Measurements from ENCODE around the gene NASP. TPM values are rescaled to one million over a fixed set of nuclear protein-coding genes. Genes with fewer than 3 reads are reported as not detected.

Gene NASP
- total and polyA plus RNA-seq, 2 donors (not counting 3 experiments of a cell fraction or from before 2014, with no cell fraction given), result 101 to 149 TPM

DNA sequence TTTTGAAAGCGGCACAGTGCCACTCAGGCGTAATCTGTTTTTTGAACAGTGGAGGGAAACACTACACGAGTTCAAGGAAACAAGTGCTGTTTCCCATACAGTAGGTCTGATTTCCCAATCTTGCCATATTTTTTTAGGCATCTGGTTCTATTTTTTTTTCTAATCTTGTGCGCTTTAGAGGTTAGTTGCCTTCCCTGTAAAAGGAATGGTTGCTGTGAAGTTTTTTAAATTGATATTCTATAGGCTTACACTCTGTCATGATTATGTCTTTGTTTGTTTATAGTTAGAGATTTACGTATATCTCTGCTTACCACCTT lies 1.2 kb downstream of the NASP start:
- intact Hi-C loops (cut with micrococcal nuclease) (loop anchor here (2.0 kb wide), 2 partner anchors 36 to 218 kb away; partner anchors contain the start of gene MAST2), dilution Hi-C loops (cut with MboI; ENCODE audit: extremely low pct_ligation_motif_present, low sequenced_read_pairs) (no loop called here)
- Histone ChIP-seq H3K27me3 (ENCODE audit: control insufficient read depth in 2 of 2, insufficient read depth in 2 of 2, low read length in 2 of 2) (no peaks in the 10 kb centered on the region), H3K9ac (replicated peaks; ENCODE audit: extremely low read depth, insufficient read depth, low read length) (peak overlapping the region; percentile 99), H3K79me2 (ENCODE audit: control insufficient read depth, insufficient read depth, low read length) (peaks cover 54% of the 10 kb centered on the region), H3K4me3 (replicated peaks in 1 of 3; ENCODE audit: insufficient read depth in 1 of 3, low read depth in 1 of 3, low read length in 3 of 3) (peak overlapping the region; percentile 62 to 78 (median 67)), H3K36me3 (ENCODE audit: control insufficient read depth in 2 of 2, extremely low read depth in 1 of 2, insufficient read depth in 2 of 2, low read length in 2 of 2) (no peaks in the 10 kb centered on the region), H3K27ac (ENCODE audit: insufficient read depth, low read depth, low read length) (peak overlapping the region; percentile 81), H2AFZ (ENCODE audit: low read depth, low read length) (no peak overlapping the region), H3K4me1 (ENCODE audit: control insufficient read depth, extremely low read depth, insufficient read depth, low read length) (peaks cover 17% of the 10 kb centered on the region), H3K4me2 (ENCODE audit: insufficient read depth, low read length) (peak overlapping the region; percentile 94), H3K9me3 (replicated peaks; ENCODE audit: control insufficient read depth, insufficient read depth, low read length) (no peaks in the 10 kb centered on the region), H3K9me1 (replicated peaks; ENCODE audit: control insufficient read depth, extremely low read depth, insufficient read depth, low read length) (no peaks in the 10 kb centered on the region), H4K20me1 (replicated peaks; ENCODE audit: control insufficient read depth, extremely low read depth, insufficient read depth, low read length) (no peaks in the 10 kb centered on the region)
- FAIRE-seq, result no peak
- TF ChIP-seq JUN (IDR thresholded peaks at IDR 0.05; ENCODE audit: borderline replicate concordance, insufficient read depth, insufficient read length, low read depth), result no peak
- no peak for TF ChIP-seq POLR2AphosphoS5 (IDR thresholded peaks at IDR 0.05; ENCODE audit: insufficient read depth, low read depth, low read length)
- no peak for TF ChIP-seq EZH2 (IDR thresholded peaks at IDR 0.05; ENCODE audit: borderline replicate concordance, low read depth, low read length, severe bottlenecking)
- no peak for TF ChIP-seq POLR2A (IDR thresholded peaks at IDR 0.05; ENCODE audit: low read depth, low read length)
- no peak for TF ChIP-seq FOS (IDR thresholded peaks at IDR 0.05; ENCODE audit: borderline replicate concordance, insufficient read depth, low read length)
- TF ChIP-seq CTCF (IDR thresholded peaks at IDR 0.05; ENCODE audit: extremely low read depth in 1 of 2, insufficient read depth in 1 of 2, low read depth in 1 of 2, low read length in 2 of 2), result peak in 1 of 2 donors; percentile 6
- no TSS peak for BruUV-seq (replicated peaks)
- DNase-seq (ENCODE audit: low read depth, low spot score), result no peak
- ChIA-PET POLR2A (interaction anchor here (0.6 to 2.1 kb wide), 10 partner anchors 9 to 574 kb away, joined by 3 to 18 read pairs (median 5); partner anchors contain the start of genes AKR1A1, GPBP1L1, HECTD3 and PRDX1), CTCF (interaction anchor here (0.9 to 3.2 kb wide), 7 partner anchors 16 to 571 kb away, joined by 3 to 18 read pairs (median 3); partner anchors contain the start of gene GPBP1L1)

Measured in endothelial cell of umbilical vein (primary cell).